NK-92 (cell line): Measurements from ENCODE around the gene INSR.
"Not testable (repeated sequence)": the region's sequence is repeated elsewhere in the genome, so short reads cannot be mapped to it uniquely, and the experiment has no call there.

Source experiments
- DNase-seq: peaks from one replicate; lab custom pipeline; 2025; ENCODE audit not compliant: unreplicated experiment; lab: John Stamatoyannopoulos, UW

Gene INSR

GRCh38 chr19:7104747-7105447, 189.3 kb downstream of the INSR start:
- DNase-seq, result no peak

- DNase-seq, result no peak
Measured at GRCh38 chr19:7101498-7102253, 192.5 kb downstream of the INSR start.

GRCh38 chr19:7099597-7099921, 194.7 kb downstream of the INSR start:
- no peak for DNase-seq

- no peak for DNase-seq
Measured at GRCh38 chr19:7098701-7099596, 195.3 kb downstream of the INSR start.

GRCh38 chr19:7098096-7098495, 196.1 kb downstream of the INSR start:
- no peak for DNase-seq

- DNase-seq, result no peak
Measured at GRCh38 chr19:7088999-7089398, 205.2 kb downstream of the INSR start.

GRCh38 chr19:7083076-7083956, 210.9 kb downstream of the INSR start:
- DNase-seq, result no peak

GRCh38 chr19:7078008-7078407, 216.2 kb downstream of the INSR start:
- no peak for DNase-seq

- DNase-seq, result no peak
Measured at GRCh38 chr19:7076151-7076550, 218.1 kb downstream of the INSR start.

GRCh38 chr19:7074705-7075282, 219.4 kb downstream of the INSR start:
- no peak for DNase-seq

- no peak for DNase-seq
Measured at GRCh38 chr19:7072541-7072940, 221.7 kb downstream of the INSR start.

- DNase-seq, result no peak
Measured at GRCh38 chr19:7069904-7070226, 224.3 kb downstream of the INSR start.

- DNase-seq, result peak; percentile 91
Measured at GRCh38 chr19:7069042-7069903, 224.9 kb downstream of the INSR start, which contains the start of gene ZNF557. Gene ZNF557, plus strand, starts transcription at chr19:7069703. Its CDS starts 5,372 bp downstream, at chr19:7075075.

GRCh38 chr19:7068599-7068998, 225.6 kb downstream of the INSR start:
- DNase-seq, result no peak

- no peak for DNase-seq
Measured at GRCh38 chr19:7067716-7068115, 226.5 kb downstream of the INSR start.

GRCh38 chr19:7067122-7067521, 227.1 kb downstream of the INSR start:
- not testable (repeated sequence) for DNase-seq

- no peak for DNase-seq
Measured at GRCh38 chr19:7063764-7064418, 230.3 kb downstream of the INSR start.

GRCh38 chr19:7063339-7063738, 230.9 kb downstream of the INSR start:
- DNase-seq, result no peak
